Stimulated activated CD8-positive, alpha-beta memory T cell treated with anti-CD3 and anti-CD28 coated beads, Interleukin-2, amount 100 ng/mL, for 1 hour (primary cell): ENCODE results near the gene FOCAD.
A peak's percentile ranks its signal among the peaks of the same experiment; 100 is the strongest.

Source experiments
- DNase-seq, 2 donors: peaks; one replicate each; pipeline ENCODE4 v3.0.0-alpha.2; 2020; ENCODE audit warnings: low read depth in 2 of 2

The FOCAD gene

DNA sequence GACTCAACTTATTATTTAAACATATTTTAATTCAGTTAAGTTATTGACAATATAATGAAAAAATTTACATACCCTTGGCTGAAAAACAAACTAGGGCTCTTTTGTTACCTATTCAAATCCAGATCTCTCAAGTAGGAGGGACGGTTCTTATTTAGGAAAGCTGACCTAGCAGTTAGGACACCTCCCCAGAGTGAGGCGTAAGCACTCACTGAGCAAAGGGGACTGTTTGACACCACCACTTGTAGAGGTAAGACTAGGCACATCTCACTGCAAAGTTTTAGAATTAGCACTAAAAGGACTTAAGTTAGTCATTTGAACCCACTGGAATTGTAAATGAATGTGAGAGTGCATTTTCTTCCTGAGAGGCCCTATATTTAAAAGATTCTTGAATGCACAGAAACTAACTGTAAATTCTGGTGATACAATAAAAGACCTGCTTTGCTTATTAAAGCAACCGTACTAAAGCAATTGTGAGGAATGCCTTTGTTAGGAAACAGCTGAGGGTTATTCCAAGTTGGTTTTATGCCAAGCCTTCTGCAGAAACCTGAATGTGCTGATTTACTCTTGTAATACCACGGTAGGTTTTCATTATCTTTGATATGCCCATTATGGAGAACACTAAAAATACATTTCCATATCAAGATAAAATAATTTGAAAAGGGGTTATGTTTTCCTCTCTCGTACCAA, 331.2 kb downstream of the FOCAD start:
- DNase-seq, result no peak

DNA sequence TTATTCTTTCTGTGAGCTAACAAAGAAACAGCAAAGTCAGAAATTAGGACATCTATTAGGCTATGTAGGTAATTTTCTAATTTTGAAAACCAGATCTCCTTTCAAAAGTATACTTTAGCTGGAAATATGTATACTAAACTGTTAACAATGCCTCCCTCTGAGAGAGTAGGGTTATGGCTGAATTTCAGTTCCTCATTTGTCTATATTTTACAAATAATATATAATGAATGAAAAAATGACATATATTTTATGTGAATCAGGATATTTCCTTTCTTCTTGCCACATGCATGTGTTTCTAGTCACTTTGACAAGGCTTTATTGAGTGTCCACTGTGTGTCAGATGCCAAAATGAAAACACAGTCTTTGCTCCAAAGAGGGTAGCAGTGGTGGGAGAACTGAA, 331.9 kb downstream of the FOCAD start:
- DNase-seq, result no peak

DNA sequence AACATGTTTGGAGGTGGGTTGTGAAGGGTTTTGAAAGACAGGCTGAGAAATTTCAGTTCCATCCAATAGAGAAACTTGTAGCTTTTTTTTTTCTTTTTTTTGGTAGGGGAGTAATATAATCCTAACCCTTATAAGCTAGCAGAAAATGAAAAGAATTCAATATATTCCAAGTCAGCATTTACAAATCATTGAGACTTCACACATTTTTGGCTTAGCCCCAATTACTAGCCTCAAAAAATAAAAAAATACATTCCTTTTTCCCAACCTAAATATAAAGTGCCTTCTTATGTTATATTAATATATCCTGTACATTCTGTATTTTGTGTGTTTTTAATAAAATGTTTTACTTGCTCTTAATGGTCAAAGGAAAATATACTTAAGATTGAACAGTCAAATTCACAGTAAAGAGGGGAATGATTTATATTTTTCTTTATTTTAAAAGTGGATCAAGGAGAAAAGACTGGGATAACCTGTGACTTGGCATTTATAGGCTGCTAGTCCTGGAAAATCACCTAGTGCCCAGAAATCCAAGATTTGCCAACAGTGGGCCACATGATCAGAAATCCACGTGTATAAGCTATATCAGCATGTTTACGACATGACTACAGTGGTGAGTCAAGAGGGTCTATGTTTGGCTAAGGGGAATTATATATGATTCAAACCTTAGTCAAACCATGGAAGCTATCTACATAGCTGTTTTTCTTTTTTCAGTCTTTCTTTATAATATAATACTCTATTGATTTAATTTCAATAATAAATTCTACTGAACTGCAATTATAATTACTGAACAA, 332.8 kb downstream of the FOCAD start:
- DNase-seq, result no peak

DNA sequence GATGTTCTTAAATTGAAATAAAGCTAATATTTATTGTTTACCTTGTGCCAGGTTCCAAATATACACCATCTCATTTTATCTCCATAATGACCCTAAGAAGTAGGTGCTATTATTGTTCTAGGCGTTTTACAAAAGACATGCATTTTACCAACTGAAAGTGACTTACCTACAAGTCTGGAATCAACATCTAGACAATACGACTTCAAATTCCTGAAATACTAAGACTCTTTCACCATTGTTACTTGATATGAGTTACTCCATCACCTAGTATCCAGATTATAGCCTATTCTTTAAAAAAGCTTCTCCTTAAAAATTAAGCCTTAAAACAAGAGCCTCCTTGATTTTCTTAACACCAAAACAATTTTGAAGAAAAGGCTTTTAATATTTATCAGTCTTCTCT, 334.1 kb downstream of the FOCAD start:
- no peak for DNase-seq

DNA sequence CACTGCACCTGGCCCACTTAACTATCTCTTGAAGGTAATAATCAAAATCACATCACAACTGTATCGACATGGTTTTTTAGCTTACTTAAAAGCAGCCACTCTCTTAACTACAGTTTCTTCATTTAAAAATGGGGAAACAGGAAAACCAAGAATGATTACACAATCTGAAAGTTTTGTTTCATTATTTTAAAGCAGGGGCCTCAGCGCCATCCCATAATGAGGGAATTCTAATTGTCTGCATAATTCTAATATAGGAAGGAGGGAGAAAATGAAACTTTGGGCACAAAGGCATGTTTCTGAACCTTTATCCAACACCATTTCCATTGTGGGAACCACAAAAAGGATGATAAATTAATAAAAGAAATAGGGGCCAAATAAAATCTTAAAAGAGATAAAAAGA, 339.8 kb downstream of the FOCAD start:
- no peak for DNase-seq

DNA sequence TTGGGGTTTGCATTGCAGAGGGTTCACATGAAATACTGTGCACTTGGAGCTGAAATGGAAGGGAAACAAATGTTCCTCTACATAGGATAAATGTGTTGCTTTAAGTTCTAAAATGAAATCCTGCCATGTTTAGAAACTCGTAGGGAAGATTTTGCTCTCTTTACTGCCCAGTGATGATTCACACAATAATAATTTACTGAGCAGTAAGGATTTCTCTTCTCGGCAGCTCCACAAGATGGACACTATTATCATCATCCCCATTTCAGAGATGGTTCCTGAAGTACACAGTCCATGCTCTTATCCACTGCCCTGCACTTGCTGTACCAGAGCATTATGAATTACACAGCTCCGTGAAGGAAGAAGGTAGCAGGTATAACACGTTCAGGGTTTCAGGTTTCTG, 343.2 kb downstream of the FOCAD start:
- no peak for DNase-seq

DNA sequence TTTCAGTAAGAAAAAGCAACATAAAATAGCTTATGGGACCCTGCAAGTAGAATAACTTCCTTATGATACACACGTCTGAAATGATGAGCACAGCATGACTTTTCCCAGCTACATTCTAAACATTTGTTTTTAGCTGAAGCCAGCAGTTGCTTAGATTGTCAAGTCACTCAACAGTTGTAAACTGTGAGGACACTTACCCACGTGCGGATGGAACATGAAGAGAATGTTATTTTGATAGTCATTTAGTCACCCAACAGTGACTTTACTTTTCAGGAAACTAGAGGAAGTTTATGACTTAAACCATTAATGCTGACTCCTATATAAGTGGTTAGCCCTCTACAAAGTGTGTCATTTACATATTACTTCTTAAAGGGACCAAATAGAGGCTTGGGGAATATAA, 344.4 kb downstream of the FOCAD start:
- no peak for DNase-seq

DNA sequence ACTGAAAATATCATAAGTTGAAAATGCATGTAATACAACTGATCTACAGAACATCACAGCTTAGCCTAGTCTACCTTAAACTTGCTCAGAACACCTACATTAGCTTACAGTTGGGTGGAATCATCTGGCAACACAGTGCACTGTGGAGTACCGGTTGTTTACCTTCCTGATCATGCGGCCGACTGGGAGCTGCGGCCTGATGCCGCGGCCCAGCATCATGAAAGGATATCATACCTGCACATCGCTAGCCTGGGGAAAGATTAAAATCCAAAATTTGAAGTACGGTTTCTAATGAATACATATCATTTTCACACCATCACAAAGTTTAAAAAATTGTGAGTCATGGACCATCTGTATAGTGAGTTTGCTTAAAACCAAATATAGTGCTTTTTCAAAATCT, 345.6 kb downstream of the FOCAD start:
- DNase-seq, result no peak

DNA sequence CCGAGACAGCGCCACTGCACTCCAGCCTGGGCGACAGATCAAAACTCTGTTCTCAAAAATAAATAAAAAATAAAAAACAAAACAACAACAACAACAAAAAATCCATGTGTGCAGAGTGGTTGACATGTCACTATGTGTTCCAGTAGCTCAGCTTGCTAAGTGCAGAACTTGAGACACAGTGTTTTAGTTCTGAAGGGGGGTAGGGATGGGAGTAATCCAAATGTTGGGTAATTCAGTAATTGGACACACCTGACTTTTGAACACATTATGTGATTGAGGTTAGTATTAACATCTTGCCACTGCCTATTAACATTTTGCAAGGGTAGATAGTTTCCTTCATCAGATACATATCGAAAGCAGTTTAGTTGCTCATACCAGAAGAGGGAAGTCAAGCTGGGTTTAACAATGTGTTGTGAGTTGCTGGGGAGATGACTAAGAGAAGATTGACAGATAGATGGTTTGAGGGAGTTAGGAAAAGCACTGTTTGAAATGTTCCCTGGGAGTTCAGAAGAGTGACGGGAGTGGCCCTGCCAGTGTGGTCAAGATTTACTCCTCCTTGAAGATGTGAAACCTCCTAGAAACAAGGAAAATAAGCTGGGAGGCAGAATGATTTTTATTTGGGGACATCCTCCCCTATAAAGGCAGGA, 346.5 kb downstream of the FOCAD start:
- no peak for DNase-seq

DNA sequence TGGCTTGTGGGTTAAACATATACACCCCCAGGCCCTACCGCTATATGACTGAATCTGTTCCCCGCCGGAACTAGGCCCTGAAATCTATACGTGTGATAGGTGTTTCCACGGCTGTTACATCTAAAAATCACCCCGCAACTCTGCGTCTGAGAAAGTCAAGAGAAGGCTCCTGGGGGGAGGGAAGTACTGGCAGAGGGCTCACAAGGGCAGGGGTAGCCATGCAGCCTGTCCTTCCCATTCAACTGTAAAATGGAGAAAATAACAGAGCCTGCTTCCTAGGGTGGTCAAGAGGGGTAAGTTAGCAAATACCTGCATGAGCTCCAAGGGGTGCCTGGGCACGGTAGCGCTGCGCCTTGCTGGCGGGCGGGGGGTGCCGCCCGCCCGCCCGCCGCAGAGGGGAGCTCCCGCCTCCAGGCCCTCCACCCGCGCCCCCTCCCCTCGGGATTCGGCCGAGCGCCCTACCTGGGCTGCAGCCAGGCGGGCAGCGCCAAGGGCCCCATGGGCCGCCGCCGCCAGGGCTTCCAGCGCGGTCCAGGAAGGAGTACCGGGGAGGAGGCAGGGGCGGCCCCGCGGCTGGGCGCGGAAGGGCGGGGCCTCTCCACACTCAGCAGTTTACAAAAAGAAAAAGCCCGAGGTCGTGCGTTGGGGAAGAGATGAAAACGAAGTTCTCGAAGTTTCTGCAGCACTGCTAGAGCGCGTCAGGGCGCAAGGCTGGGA, 347.2 kb downstream of the FOCAD start, which contains the start of gene HACD4:
TSS of gene HACD4 (minus strand) at position 550 of the 717 bp plus-strand sequence. CDS start at position 500, 50 bp downstream.
- DNase-seq, result peak in 1 of 2 donors; percentile 38

DNA sequence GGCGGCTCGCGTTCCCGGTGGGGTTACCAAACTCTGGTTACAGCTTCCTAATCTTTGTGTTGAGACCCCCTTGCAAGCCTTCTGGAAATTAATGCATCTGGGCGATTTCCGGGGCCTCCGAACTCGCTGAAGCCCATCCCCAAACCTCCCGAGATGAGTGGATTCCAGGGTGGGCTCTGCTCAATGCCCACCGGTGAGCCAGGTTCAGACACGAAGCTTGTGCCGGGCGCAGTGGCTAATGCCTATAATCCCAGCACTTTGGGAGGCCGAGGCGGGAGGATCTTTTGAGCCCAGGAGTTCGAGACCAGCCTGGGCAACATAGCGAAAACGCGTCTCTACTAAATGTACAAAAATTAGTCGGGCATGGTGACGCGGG, 347.7 kb downstream of the FOCAD start:
- no peak for DNase-seq

DNA sequence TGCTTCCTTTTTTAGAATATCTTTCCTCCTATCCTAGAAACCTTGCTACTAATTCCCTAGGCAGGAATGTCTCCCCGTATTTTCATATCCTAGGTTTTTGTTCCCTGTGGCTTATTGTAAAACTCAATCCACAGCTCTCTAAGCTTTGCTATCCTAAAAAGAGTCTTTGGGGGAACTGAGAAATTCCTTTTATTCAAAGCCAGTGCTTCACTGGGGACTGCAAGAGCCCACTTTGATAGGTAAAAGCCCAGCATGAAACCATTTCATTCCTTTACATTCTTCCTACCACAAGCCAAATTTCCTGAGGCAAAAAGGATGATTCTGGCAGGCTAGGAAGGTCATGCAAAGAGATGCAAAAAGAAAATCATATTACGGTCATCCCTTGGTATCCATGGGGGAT, 353.2 kb downstream of the FOCAD start:
- no peak for DNase-seq

DNA sequence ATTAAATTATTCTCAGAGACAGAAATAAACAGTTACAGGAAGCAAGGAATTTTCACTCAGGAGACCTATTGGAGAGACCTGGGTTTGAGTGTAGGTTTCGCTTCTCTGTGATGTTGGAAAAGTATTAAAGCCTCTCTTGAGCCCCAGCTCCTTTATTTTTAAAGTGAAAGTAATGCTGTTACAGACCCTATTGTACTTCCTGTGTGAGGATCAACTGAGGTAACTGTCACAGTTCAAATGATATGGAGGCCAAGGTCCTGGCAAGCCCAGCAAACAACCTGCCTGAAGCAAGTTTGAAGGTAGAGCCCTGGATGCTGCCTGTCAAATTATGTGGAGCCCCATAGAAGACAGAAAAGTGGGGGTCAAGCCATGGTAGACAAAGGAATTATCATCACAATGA, 355.2 kb downstream of the FOCAD start:
- no peak for DNase-seq

DNA sequence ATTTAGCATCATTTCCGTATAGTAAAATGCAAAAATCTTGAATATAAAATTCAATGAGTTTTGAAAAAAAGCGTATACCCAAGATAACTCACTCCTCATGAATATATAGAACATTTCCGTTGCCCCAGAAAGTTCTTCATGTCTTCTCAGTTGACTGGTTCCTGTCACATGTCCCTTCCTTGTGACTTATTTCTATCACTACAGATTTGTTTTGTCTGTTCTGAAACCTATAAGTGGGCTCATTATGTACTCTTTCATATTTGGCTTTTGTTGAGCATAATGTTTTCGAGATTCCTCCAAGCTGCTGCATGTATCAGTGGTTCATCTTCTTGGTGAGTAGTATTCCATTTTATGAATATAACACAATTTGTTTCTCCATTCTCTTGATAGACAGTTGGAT, 358.4 kb downstream of the FOCAD start:
- no peak for DNase-seq

DNA sequence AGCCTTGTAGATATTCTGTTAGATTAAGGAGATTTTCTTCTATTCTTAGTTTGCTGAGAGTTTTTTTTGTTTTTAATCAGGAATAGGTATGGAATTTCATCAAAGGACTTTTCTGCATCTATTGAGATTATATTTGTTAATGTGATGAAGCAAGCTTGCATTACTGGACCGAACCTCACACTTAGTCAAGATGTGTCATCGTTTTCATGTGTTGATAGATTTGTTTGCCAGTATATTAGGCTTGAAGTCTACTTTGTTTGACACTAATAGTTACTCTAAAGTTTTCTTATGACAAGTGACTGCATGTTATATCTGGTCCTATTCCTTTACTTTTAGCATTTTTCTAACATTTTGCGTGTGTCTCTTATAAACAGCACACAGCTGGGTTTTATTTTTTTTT, 359.8 kb downstream of the FOCAD start:
- no peak for DNase-seq
